ENCODE results near the gene LMBR1.

Gene LMBR1

GRCh38 chr7:156675721-156676120 lies 217.3 kb downstream of the LMBR1 start:
- H3K27me3 ChIP-seq (ENCODE audit: insufficient read depth, insufficient read length): no peaks in the 10 kb centered on the region
- peaks cover 38% of the 10 kb centered on the region for H3K36me3 ChIP-seq (ENCODE audit: insufficient read depth, insufficient read length, low read length)
- H3K4me3 ChIP-seq (ENCODE audit: insufficient read length, low read depth): no peak overlapping the region
- no peak for TF ChIP-seq SUZ12 (IDR thresholded peaks at IDR 0.05; ENCODE audit: extremely low read depth, insufficient read depth, insufficient read length)
- TF ChIP-seq YY1 (IDR thresholded peaks at IDR 0.05; ENCODE audit: insufficient read depth, insufficient read length): no peak
- TF ChIP-seq ZNF274 (IDR thresholded peaks at IDR 0.05; ENCODE audit: low read depth, low read length): no peak
- peaks cover 4% of the 10 kb centered on the region for H3K4me1 ChIP-seq (ENCODE audit: insufficient read depth, insufficient read length)
- H3K9ac ChIP-seq (ENCODE audit: insufficient read length, low read depth): no peak overlapping the region
- H3K9me3 ChIP-seq (ENCODE audit: insufficient read depth, low read length): no peaks in the 10 kb centered on the region
- DNase-seq (ENCODE audit: low read depth, low spot score): no peak

DNA sequence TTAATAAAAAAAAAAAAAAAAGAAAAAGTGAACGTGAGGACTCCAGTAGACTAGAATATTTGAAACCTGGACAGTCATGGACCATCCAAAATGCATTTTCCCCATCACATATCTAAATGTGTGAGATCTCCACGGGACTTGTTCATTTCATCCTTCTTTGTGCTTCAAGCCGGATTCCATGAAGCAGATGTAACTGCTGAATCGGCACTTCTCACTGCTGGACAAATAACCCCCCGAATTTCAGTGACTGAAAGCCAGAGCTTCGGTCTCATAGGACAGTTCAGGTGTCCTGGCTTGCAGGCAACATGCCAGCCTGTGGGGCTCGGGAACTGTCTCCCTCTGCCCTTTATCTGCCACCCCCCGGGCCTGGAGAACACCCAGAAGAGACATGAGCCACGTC lies 219.1 kb downstream of the LMBR1 start:
- Histone ChIP-seq H3K4me3 (ENCODE audit: insufficient read length, low read depth) (no peak overlapping the region), H3K4me1 (ENCODE audit: insufficient read depth, insufficient read length) (peaks cover 4% of the 10 kb centered on the region), H3K9me3 (ENCODE audit: insufficient read depth, low read length) (no peaks in the 10 kb centered on the region; the same call in 1 of the 2 replicates), H3K36me3 (ENCODE audit: insufficient read depth, insufficient read length, low read length) (peaks cover 37% of the 10 kb centered on the region), H3K27me3 (ENCODE audit: insufficient read depth, insufficient read length) (no peaks in the 10 kb centered on the region), H3K9ac (ENCODE audit: insufficient read length, low read depth) (no peak overlapping the region)
- no peak for DNase-seq (ENCODE audit: low read depth, low spot score)
- TF ChIP-seq ZNF274 (IDR thresholded peaks at IDR 0.05; ENCODE audit: low read depth, low read length) (no peak), SUZ12 (IDR thresholded peaks at IDR 0.05; ENCODE audit: extremely low read depth, insufficient read depth, insufficient read length) (no peak), YY1 (IDR thresholded peaks at IDR 0.05; ENCODE audit: insufficient read depth, insufficient read length) (no peak)

- TF ChIP-seq ZNF274 (IDR thresholded peaks at IDR 0.05; ENCODE audit: low read depth, low read length) (no peak), YY1 (IDR thresholded peaks at IDR 0.05; ENCODE audit: insufficient read depth, insufficient read length) (no peak), SUZ12 (IDR thresholded peaks at IDR 0.05; ENCODE audit: extremely low read depth, insufficient read depth, insufficient read length) (no peak)
- H3K9ac ChIP-seq (ENCODE audit: insufficient read length, low read depth): no peak overlapping the region
- H3K27me3 ChIP-seq (ENCODE audit: insufficient read depth, insufficient read length): no peaks in the 10 kb centered on the region
- peaks cover 4% of the 10 kb centered on the region for H3K4me1 ChIP-seq (ENCODE audit: insufficient read depth, insufficient read length)
- DNase-seq (ENCODE audit: low read depth, low spot score): no peak
- peaks cover 35% of the 10 kb centered on the region for H3K36me3 ChIP-seq (ENCODE audit: insufficient read depth, insufficient read length, low read length)
- H3K9me3 ChIP-seq (ENCODE audit: insufficient read depth, low read length): no peaks in the 10 kb centered on the region; the same call in 1 of the 2 replicates
- no peak overlapping the region for H3K4me3 ChIP-seq (ENCODE audit: insufficient read length, low read depth)
Measured at GRCh38 chr7:156673454-156673853, 219.5 kb downstream of the LMBR1 start.

GRCh38 chr7:156669035-156669828 lies 223.8 kb downstream of the LMBR1 start:
- Histone ChIP-seq H3K9ac (ENCODE audit: insufficient read length, low read depth) (no peak overlapping the region), H3K4me1 (ENCODE audit: insufficient read depth, insufficient read length) (peaks cover 4% of the 10 kb centered on the region), H3K4me3 (ENCODE audit: insufficient read length, low read depth) (no peak overlapping the region), H3K9me3 (ENCODE audit: insufficient read depth, low read length) (no peaks in the 10 kb centered on the region; the same call in 1 of the 2 replicates), H3K27me3 (ENCODE audit: insufficient read depth, insufficient read length) (no peaks in the 10 kb centered on the region), H3K36me3 (ENCODE audit: insufficient read depth, insufficient read length, low read length) (peaks cover 13% of the 10 kb centered on the region)
- TF ChIP-seq YY1 (IDR thresholded peaks at IDR 0.05; ENCODE audit: insufficient read depth, insufficient read length) (no peak), ZNF274 (IDR thresholded peaks at IDR 0.05; ENCODE audit: low read depth, low read length) (no peak), SUZ12 (IDR thresholded peaks at IDR 0.05; ENCODE audit: extremely low read depth, insufficient read depth, insufficient read length) (no peak)
- no peak for DNase-seq (ENCODE audit: low read depth, low spot score)

- DNase-seq (ENCODE audit: low read depth, low spot score): no peak
- Histone ChIP-seq H3K4me1 (ENCODE audit: insufficient read depth, insufficient read length) (no peaks in the 10 kb centered on the region), H3K36me3 (ENCODE audit: insufficient read depth, insufficient read length, low read length) (peaks cover 8% of the 10 kb centered on the region), H3K4me3 (ENCODE audit: insufficient read length, low read depth) (no peak overlapping the region), H3K9ac (ENCODE audit: insufficient read length, low read depth) (no peak overlapping the region), H3K9me3 (ENCODE audit: insufficient read depth, low read length) (no peaks in the 10 kb centered on the region; the same call in 1 of the 2 replicates), H3K27me3 (ENCODE audit: insufficient read depth, insufficient read length) (no peaks in the 10 kb centered on the region)
- no peak for TF ChIP-seq ZNF274 (IDR thresholded peaks at IDR 0.05; ENCODE audit: low read depth, low read length)
- no peak for TF ChIP-seq SUZ12 (IDR thresholded peaks at IDR 0.05; ENCODE audit: extremely low read depth, insufficient read depth, insufficient read length)
- no peak for TF ChIP-seq YY1 (IDR thresholded peaks at IDR 0.05; ENCODE audit: insufficient read depth, insufficient read length)
Measured at GRCh38 chr7:156668130-156668741, 224.7 kb downstream of the LMBR1 start.

- DNase-seq (ENCODE audit: low read depth, low spot score): no peak
- H3K27me3 ChIP-seq (ENCODE audit: insufficient read depth, insufficient read length): no peaks in the 10 kb centered on the region
- TF ChIP-seq ZNF274 (IDR thresholded peaks at IDR 0.05; ENCODE audit: low read depth, low read length) (no peak), SUZ12 (IDR thresholded peaks at IDR 0.05; ENCODE audit: extremely low read depth, insufficient read depth, insufficient read length) (no peak), YY1 (IDR thresholded peaks at IDR 0.05; ENCODE audit: insufficient read depth, insufficient read length) (no peak)
- H3K4me3 ChIP-seq (ENCODE audit: insufficient read length, low read depth): no peak overlapping the region
- peaks cover 8% of the 10 kb centered on the region for H3K36me3 ChIP-seq (ENCODE audit: insufficient read depth, insufficient read length, low read length)
- no peaks in the 10 kb centered on the region; the same call in 1 of the 2 replicates for H3K9me3 ChIP-seq (ENCODE audit: insufficient read depth, low read length)
- no peak overlapping the region for H3K9ac ChIP-seq (ENCODE audit: insufficient read length, low read depth)
- H3K4me1 ChIP-seq (ENCODE audit: insufficient read depth, insufficient read length): no peaks in the 10 kb centered on the region
Measured at GRCh38 chr7:156667110-156667426, 225.9 kb downstream of the LMBR1 start.

- TF ChIP-seq SUZ12 (IDR thresholded peaks at IDR 0.05; ENCODE audit: extremely low read depth, insufficient read depth, insufficient read length): no peak
- TF ChIP-seq ZNF274 (IDR thresholded peaks at IDR 0.05; ENCODE audit: low read depth, low read length): no peak
- TF ChIP-seq YY1 (IDR thresholded peaks at IDR 0.05; ENCODE audit: insufficient read depth, insufficient read length): no peak
Measured at GRCh38 chr7:156666368-156667109, 226.4 kb downstream of the LMBR1 start.

More at GRCh38 chr7:156666368-156667109, 226.4 kb downstream of the LMBR1 start:
- Histone ChIP-seq H3K9me3 (ENCODE audit: insufficient read depth, low read length) (no peaks in the 10 kb centered on the region; the same call in 1 of the 2 replicates), H3K4me3 (ENCODE audit: insufficient read length, low read depth) (no peak overlapping the region), H3K27me3 (ENCODE audit: insufficient read depth, insufficient read length) (no peaks in the 10 kb centered on the region), H3K9ac (ENCODE audit: insufficient read length, low read depth) (no peak overlapping the region), H3K4me1 (ENCODE audit: insufficient read depth, insufficient read length) (no peaks in the 10 kb centered on the region), H3K36me3 (ENCODE audit: insufficient read depth, insufficient read length, low read length) (peaks cover 8% of the 10 kb centered on the region)
- DNase-seq (ENCODE audit: low read depth, low spot score): no peak

Measured in NT2/D1 (cell line).